HUES64 (cell line): ENCODE data around the gene TIMM10B.

Source experiments
- H3K27ac ChIP-seq: 2 replicates; pipeline ENCODE4 v1.7.0; 2013; ENCODE audit warnings: low read depth, low read length, inconsistent platforms
- H3K27me3 ChIP-seq: 2 replicates; pipeline ENCODE4 v1.6.1; 2013; ENCODE audit warnings: mild to moderate bottlenecking, low read length; ENCODE audit not compliant: insufficient read depth
- H3K36me3 ChIP-seq: 2 replicates; pipeline ENCODE4 v1.6.1; 2013; ENCODE audit warnings: mild to moderate bottlenecking, low read length; ENCODE audit not compliant: insufficient read depth
- H3K4me1 ChIP-seq: 2 replicates; pipeline ENCODE4 v1.6.1; 2013; ENCODE audit warnings: mild to moderate bottlenecking, low read length, moderate library complexity; ENCODE audit not compliant: insufficient read depth
- H3K4me3 ChIP-seq: 2 replicates; pipeline ENCODE4 v1.5.1; 2013; ENCODE audit warnings: mild to moderate bottlenecking, low read length, moderate library complexity
- H3K9ac ChIP-seq: 2 replicates; pipeline ENCODE4 v1.6.1; 2013; ENCODE audit warnings: mild to moderate bottlenecking, low read depth, low read length
- H3K9me3 ChIP-seq: 2 replicates; pipeline ENCODE4 v1.6.1; 2013; ENCODE audit warnings: low read depth, low read length; ENCODE audit not compliant: insufficient read depth
- WGBS: fragments of 150-250, 120-280 bp; methylation state at CpG from one replicate; pipeline ENCODE4 v1.1.7; 2013; ENCODE audit warnings: missing lambda C conversion rate; 5-methylcytosine and 5-hydroxymethylcytosine counted together

Gene TIMM10B

DNA sequence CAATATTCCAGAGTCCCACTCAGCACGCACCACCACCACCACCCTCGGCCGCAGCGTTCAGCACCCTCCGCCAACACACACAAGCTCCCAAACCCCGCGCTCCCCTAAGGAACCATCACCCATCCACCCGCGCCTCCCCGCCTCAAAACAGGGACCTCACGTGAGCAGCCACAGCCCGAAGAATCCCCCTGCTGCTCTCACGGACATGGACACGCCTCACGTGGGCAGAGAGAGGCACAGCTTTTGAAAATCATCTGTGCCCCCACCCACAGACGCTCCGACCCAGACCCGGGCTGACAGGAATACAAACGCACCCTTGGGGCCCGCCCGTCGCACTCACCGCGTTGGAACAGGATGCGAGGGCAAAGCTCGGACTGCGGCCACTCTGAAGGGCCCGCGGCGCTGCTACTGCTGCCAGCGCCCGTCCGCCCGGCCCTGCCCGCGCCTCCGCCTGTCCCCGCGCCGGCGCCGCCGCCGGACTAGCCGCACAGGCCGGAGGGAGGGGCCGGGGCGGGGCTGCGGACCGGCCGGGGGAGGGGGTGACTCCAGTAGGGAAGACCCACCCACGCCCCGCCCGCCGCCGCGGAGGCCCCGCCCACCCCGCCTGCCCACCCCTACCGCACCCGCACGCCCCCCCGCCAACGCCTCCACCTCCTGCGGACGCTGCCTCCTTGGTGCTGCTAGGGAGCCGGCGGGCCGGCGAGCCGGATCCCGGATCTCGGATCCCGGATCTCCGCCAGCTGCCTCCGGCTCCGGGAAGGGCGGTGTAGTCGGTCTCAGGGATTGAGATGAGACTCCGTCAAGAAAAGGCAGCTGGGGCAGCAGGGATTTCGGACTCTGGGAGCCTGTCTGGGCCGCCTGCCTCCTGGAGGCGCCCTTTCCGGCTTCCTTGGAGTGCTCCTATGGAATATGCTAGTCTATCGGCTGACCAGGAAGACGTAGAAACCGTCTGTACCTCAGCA lies 7.6 kb upstream of the TIMM10B start, which contains the start of gene TRIM3:
Gene TRIM3 (minus strand): TSS at position 491 of the 962 bp plus-strand sequence. CDS start 8,246 bp downstream, outside the sequence.
- Histone ChIP-seq H3K27me3 (peaks cover 4% of the 10 kb centered on the region; the same call in 1 of the 2 replicates), H3K9me3 (no peaks in the 10 kb centered on the region), H3K9ac (peak within 1 kb of the TSS; percentile 70), H3K4me3 (peak within 1 kb of the TSS; percentile 90), H3K36me3 (peaks cover 24% of the 10 kb centered on the region), H3K4me1 (peaks cover 13% of the 10 kb centered on the region), H3K27ac (peak within 1 kb of the TSS; percentile 71; the same call in 1 of the 2 replicates)
- under 1% methylated on average over 74 of the region's 87 CpGs for WGBS

GRCh38 chr11:6474413-6474792 lies 6.9 kb upstream of the TIMM10B start:
- Histone ChIP-seq H3K9me3 (no peaks in the 10 kb centered on the region), H3K4me3 (peak overlapping the region; percentile 70), H3K27ac (peak overlapping the region; percentile 71; the same call in 1 of the 2 replicates), H3K4me1 (peaks cover 13% of the 10 kb centered on the region), H3K27me3 (peaks cover 4% of the 10 kb centered on the region; the same call in 1 of the 2 replicates), H3K36me3 (peaks cover 31% of the 10 kb centered on the region), H3K9ac (peak overlapping the region; percentile 70)
- 34% methylated on average over 7 of the region's 7 CpGs for WGBS

- H3K9ac ChIP-seq, result no peak overlapping the region
Measured at GRCh38 chr11:6474806-6475500, 6.3 kb upstream of the TIMM10B start.

DNA sequence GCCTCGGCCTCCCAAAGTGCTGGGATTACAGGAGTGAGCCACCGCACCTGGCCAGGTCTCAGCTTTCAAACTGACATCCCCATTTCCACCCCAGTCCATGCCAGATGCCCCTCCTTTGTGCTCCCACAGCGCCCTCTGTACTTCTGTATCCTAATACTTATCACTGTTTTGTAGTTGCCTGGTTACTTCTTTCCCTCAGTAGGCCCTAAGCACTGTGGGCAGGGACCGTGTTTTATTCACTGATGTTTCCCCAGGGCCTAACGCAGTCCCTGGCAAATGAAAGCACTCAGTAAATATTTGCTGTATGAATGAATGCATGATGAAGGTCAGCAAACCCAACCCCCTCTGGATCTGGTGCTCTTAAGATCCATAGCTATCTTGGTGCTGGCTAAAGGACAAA lies 5.4 kb upstream of the TIMM10B start:
- 85% methylated on average over 5 of the region's 5 CpGs for WGBS
- H3K27ac ChIP-seq, result no peak overlapping the region
- peaks cover 38% of the 10 kb centered on the region for H3K36me3 ChIP-seq
- no peaks in the 10 kb centered on the region for H3K9me3 ChIP-seq
- H3K4me3 ChIP-seq, result no peak overlapping the region
- H3K9ac ChIP-seq, result no peak overlapping the region
- H3K4me1 ChIP-seq, result peaks cover 17% of the 10 kb centered on the region
- H3K27me3 ChIP-seq, result peaks cover 4% of the 10 kb centered on the region; the same call in 1 of the 2 replicates

More at GRCh38 chr11:6474806-6475500, 6.3 kb upstream of the TIMM10B start:
- Histone ChIP-seq H3K27ac (no peak overlapping the region), H3K9me3 (no peaks in the 10 kb centered on the region), H3K27me3 (peaks cover 4% of the 10 kb centered on the region; the same call in 1 of the 2 replicates), H3K36me3 (peaks cover 36% of the 10 kb centered on the region), H3K4me1 (peaks cover 13% of the 10 kb centered on the region), H3K4me3 (peak overlapping the region; percentile 70)
- WGBS, result 81% methylated on average over 3 of the region's 3 CpGs

GRCh38 chr11:6476571-6476970 lies 4.7 kb upstream of the TIMM10B start:
- Histone ChIP-seq H3K36me3 (peaks cover 38% of the 10 kb centered on the region), H3K27me3 (peaks cover 4% of the 10 kb centered on the region; the same call in 1 of the 2 replicates), H3K9ac (no peak overlapping the region), H3K4me3 (no peak overlapping the region), H3K9me3 (no peaks in the 10 kb centered on the region), H3K27ac (no peak overlapping the region), H3K4me1 (peaks cover 17% of the 10 kb centered on the region)
- WGBS, result 92% methylated on average over 4 of the region's 4 CpGs

GRCh38 chr11:6480299-6480914 lies 894 bp upstream of the TIMM10B start:
- 84% methylated on average over 9 of the region's 9 CpGs for WGBS
- H3K36me3 ChIP-seq, result peaks cover 71% of the 10 kb centered on the region
- peak overlapping the region; percentile 94 for H3K9ac ChIP-seq
- peaks cover 8% of the 10 kb centered on the region for H3K4me1 ChIP-seq
- no peaks in the 10 kb centered on the region for H3K9me3 ChIP-seq
- H3K27ac ChIP-seq, result peak overlapping the region; percentile 76
- H3K27me3 ChIP-seq, result no peaks in the 10 kb centered on the region
- H3K4me3 ChIP-seq, result peak overlapping the region; percentile 94

DNA sequence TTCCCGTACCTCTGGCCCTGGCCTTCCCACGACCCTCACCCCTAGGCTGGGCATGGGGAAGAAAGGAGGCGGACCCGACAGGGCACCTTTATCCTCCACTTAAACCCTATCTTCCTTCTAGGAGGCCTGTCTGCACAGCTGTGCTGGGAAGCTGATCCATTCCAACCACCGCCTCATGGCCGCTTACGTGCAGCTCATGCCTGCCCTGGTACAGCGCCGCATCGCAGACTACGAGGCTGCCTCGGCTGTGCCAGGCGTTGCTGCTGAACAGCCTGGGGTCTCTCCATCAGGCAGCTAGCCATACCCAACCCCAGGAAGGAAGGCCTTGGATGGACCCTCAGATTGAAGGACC lies 599 bp downstream of the TIMM10B start:
- peak overlapping the region; percentile 93 for H3K27ac ChIP-seq

GRCh38 chr11:6482441-6482840 lies 1.1 kb downstream of the TIMM10B start:
- Histone ChIP-seq H3K36me3 (peaks cover 80% of the 10 kb centered on the region), H3K4me3 (peak overlapping the region; percentile 94), H3K9ac (peak overlapping the region; percentile 94; the same call in 1 of the 2 replicates), H3K9me3 (no peaks in the 10 kb centered on the region), H3K27ac (no peak overlapping the region), H3K27me3 (no peaks in the 10 kb centered on the region), H3K4me1 (peaks cover 8% of the 10 kb centered on the region; the same call in 1 of the 2 replicates)
- WGBS, result 94% methylated on average over 4 of the region's 4 CpGs

More for the DNA sequence above, 599 bp downstream of the TIMM10B start:
- peak overlapping the region; percentile 94 for H3K9ac ChIP-seq
- peaks cover 80% of the 10 kb centered on the region for H3K36me3 ChIP-seq
- peaks cover 8% of the 10 kb centered on the region; the same call in 1 of the 2 replicates for H3K4me1 ChIP-seq
- no peaks in the 10 kb centered on the region for H3K9me3 ChIP-seq
- H3K4me3 ChIP-seq, result peak overlapping the region; percentile 94
- WGBS, result 20% methylated on average over 13 of the region's 13 CpGs
- no peaks in the 10 kb centered on the region for H3K27me3 ChIP-seq

GRCh38 chr11:6483015-6483414 lies 1.7 kb downstream of the TIMM10B start:
- no peak overlapping the region for H3K4me3 ChIP-seq

GRCh38 chr11:6485661-6486060 lies 4.4 kb downstream of the TIMM10B start:
- H3K27me3 ChIP-seq, result no peaks in the 10 kb centered on the region
- no peaks in the 10 kb centered on the region for H3K9me3 ChIP-seq
- peaks cover 67% of the 10 kb centered on the region for H3K36me3 ChIP-seq
- no peak overlapping the region for H3K27ac ChIP-seq
- H3K4me1 ChIP-seq, result peaks cover 4% of the 10 kb centered on the region; the same call in 1 of the 2 replicates
- H3K4me3 ChIP-seq, result no peak overlapping the region
- 94% methylated on average over 3 of the region's 3 CpGs for whole genome bisulfite sequencing
- H3K9ac ChIP-seq, result no peak overlapping the region

More at GRCh38 chr11:6483015-6483414, 1.7 kb downstream of the TIMM10B start:
- WGBS, result 95% methylated on average over 6 of the region's 6 CpGs
- H3K9ac ChIP-seq, result no peak overlapping the region
- H3K27ac ChIP-seq, result no peak overlapping the region
- peaks cover 80% of the 10 kb centered on the region for H3K36me3 ChIP-seq
- no peaks in the 10 kb centered on the region for H3K9me3 ChIP-seq
- H3K27me3 ChIP-seq, result no peaks in the 10 kb centered on the region
- H3K4me1 ChIP-seq, result peaks cover 8% of the 10 kb centered on the region; the same call in 1 of the 2 replicates
